GM23248 (cell line): ENCODE data around the gene PPP1R13B.

ENCODE experiments used
- EZH2 ChIP-seq: fragments of 200-600 bp; sonication (generic); IDR thresholded peaks from 2 replicates; pipeline ENCODE4 v1.6.1; 2018; ENCODE audit warnings: antibody characterized with exemption, mild to moderate bottlenecking; ENCODE audit not compliant: insufficient read depth, poor library complexity, severe bottlenecking
- EZH2phosphoT487 ChIP-seq: fragments of 200-600 bp; sonication (generic); IDR thresholded peaks from 2 replicates; pipeline ENCODE4 v1.6.1; 2018; ENCODE audit warnings: antibody characterized with exemption, moderate library complexity, mild to moderate bottlenecking, low read depth; ENCODE audit not compliant: insufficient read depth

- TF ChIP-seq EZH2phosphoT487 (no peak), EZH2 (no peak)
Observed at GRCh38 chr14:103772078-103772712, 75.2 kb downstream of the PPP1R13B start.
